HCT116 (cell line): ENCODE results near the gene LRP2BP. TPM values are rescaled to one million over a fixed set of nuclear protein-coding genes. Genes with fewer than 3 reads are reported as not detected.

Experiments
- ATAC-seq: fragments of 200-7000 bp; cut with Tn5 transposase; 2 replicates; pipeline ENCODE4 v1.9.1; 2020; ENCODE audit warnings: mild to moderate bottlenecking, moderate library complexity
- BruUV-seq: library from RNA; stranded (reverse); fragments of 400-500 nt; replicated peaks from 2 replicates; lab custom pipeline; 2021; lab: Mats Ljungman, UMichigan
- CTCF ChIA-PET: fragments of 300-600 bp; sonication (Branson Sonifier 250); formaldehyde crosslinking; loops from one replicate; lab custom pipeline; 2021; ENCODE audit warnings: antibody characterized with exemption; lab: Charles Lee
- POLR2A ChIA-PET: fragments of 300-600, 350-600 bp; sonication (Branson Sonifier 250); formaldehyde crosslinking; loops from one replicate; lab custom pipeline; 2021; ENCODE audit warnings: antibody characterized with exemption; lab: Charles Lee
- RAD21 ChIA-PET, 2 experiments: fragments of 300-600 bp; sonication (Branson Sonifier 250); formaldehyde crosslinking; loops; one replicate each; lab custom pipeline; 2023; ENCODE audit warnings: low total read pairs in 2 of 2; ENCODE audit not compliant: uncharacterized antibody in 2 of 2, unreplicated experiment in 2 of 2, low non-redundant PET in 1 of 2; lab: Charles Lee
- DNase-seq: peaks from one replicate; pipeline ENCODE4 v3.0.0-alpha.2; 2010; ENCODE audit warnings: low read depth, low spot score
- H2AFZ ChIP-seq: fragments of 200-600 bp; shearing (Covaris generic), sonication (generic); 2 replicates; pipeline ENCODE4 v1.6.1; 2017; ENCODE audit warnings: low read depth, mixed run types, mixed read lengths, antibody characterized with exemption, low read length; ENCODE audit not compliant: poor library complexity, severe bottlenecking
- H3K27ac ChIP-seq: 2 replicates; pipeline ENCODE4 v1.5.1; 2012; ENCODE audit warnings: low read depth, low read length
- H3K27me3 ChIP-seq: fragments of 200-600 bp; sonication (generic); 2 replicates; pipeline ENCODE4 v1.6.1; 2016; ENCODE audit warnings: mixed run types, low read length, mixed read lengths; ENCODE audit not compliant: insufficient read depth
- H3K36me3 ChIP-seq, 2 experiments: fragments of 200-500 bp in 1 of 2; fragments of 200-600 bp in 1 of 2; sonication (Bioruptor generic) in 1 of 2; sonication (generic) in 1 of 2; 2 replicates each; pipeline versions ENCODE4 v1.5.1 to v1.6.1; 2014 to 2016; ENCODE audit warnings: low read length in 2 of 2, inconsistent platforms in 1 of 2, mixed read lengths in 1 of 2, mixed run types in 1 of 2; ENCODE audit not compliant: insufficient read depth in 2 of 2, control insufficient read depth in 1 of 2
- H3K4me1 ChIP-seq, 2 experiments: fragments of 200-600 bp in 1 of 2; sonication (generic) in 1 of 2; 2 replicates each; pipeline versions ENCODE4 v1.5.1 to v1.6.1; 2012 to 2017; ENCODE audit warnings: low read length in 2 of 2, inconsistent platforms in 1 of 2, mild to moderate bottlenecking in 1 of 2, mixed read lengths in 1 of 2, mixed run types in 1 of 2, moderate library complexity in 1 of 2; ENCODE audit not compliant: insufficient read depth in 2 of 2, control insufficient read depth in 1 of 2
- H3K4me2 ChIP-seq: fragments of 200-600 bp; sonication (generic); 2 replicates; pipeline ENCODE4 v1.6.1; 2017; ENCODE audit warnings: mixed run types, low read length, mixed read lengths
- H3K4me3 ChIP-seq, 2 experiments: fragments of 200-600 bp in 1 of 2; sonication (generic) in 1 of 2; replicated peaks in 1 of 2; 2 replicates each; pipeline ENCODE4 v1.5.1; 2011 to 2016; ENCODE audit warnings: low read length in 2 of 2, control low read depth in 1 of 2, low read depth in 1 of 2, mild to moderate bottlenecking in 1 of 2, mixed read lengths in 1 of 2, mixed run types in 1 of 2
- H3K79me2 ChIP-seq: fragments of 200-600 bp; sonication (generic); 2 replicates; pipeline ENCODE4 v1.6.1; 2017; ENCODE audit warnings: mild to moderate bottlenecking, mixed run types, low read length, moderate library complexity, mixed read lengths; ENCODE audit not compliant: insufficient read depth
- H3K9ac ChIP-seq: fragments of 200-600 bp; sonication (generic); 2 replicates; pipeline ENCODE4 v1.6.1; 2016; ENCODE audit warnings: low read length, mixed read lengths
- H3K9me2 ChIP-seq: fragments of 200-600 bp; sonication (generic), shearing (Covaris generic); 2 replicates; pipeline ENCODE4 v1.6.1; 2017; ENCODE audit warnings: mixed run types, mild to moderate bottlenecking, moderate library complexity; ENCODE audit not compliant: insufficient read depth
- H3K9me3 ChIP-seq, 2 experiments: fragments of 200-500 bp in 1 of 2; fragments of 200-600 bp in 1 of 2; sonication (Bioruptor generic) in 1 of 2; sonication (generic) in 1 of 2; 2 replicates each; pipeline ENCODE4 v1.6.1; 2014 to 2017; ENCODE audit warnings: low read length in 2 of 2, mixed read lengths in 2 of 2, inconsistent platforms in 1 of 2, low read depth in 1 of 2, mild to moderate bottlenecking in 1 of 2, mixed run types in 1 of 2, moderate library complexity in 1 of 2; ENCODE audit not compliant: control insufficient read depth in 1 of 2, insufficient read depth in 1 of 2
- H4K20me1 ChIP-seq: fragments of 200-600 bp; sonication (generic), shearing (Covaris generic); 2 replicates; pipeline ENCODE4 v1.6.1; 2017; ENCODE audit warnings: mixed run types, mild to moderate bottlenecking, moderate library complexity; ENCODE audit not compliant: insufficient read depth
- CBX3 ChIP-seq: IDR thresholded peaks from 2 replicates; pipeline ENCODE4 v1.6.1; 2012; ENCODE audit warnings: low read depth
- EZH2phosphoT487 ChIP-seq: fragments of 200-600 bp; IDR thresholded peaks from 2 replicates; pipeline ENCODE4 v1.6.1; 2018; ENCODE audit warnings: antibody characterized with exemption, borderline replicate concordance
- FOSL1 ChIP-seq: IDR thresholded peaks from 2 replicates; pipeline ENCODE4 v1.6.1; 2012; ENCODE audit warnings: low read depth
- POLR2AphosphoS5 ChIP-seq: IDR thresholded peaks from 2 replicates; pipeline ENCODE4 v1.6.1; 2011; ENCODE audit warnings: mild to moderate bottlenecking, low read depth, low read length, moderate library complexity
- SIN3A ChIP-seq: IDR thresholded peaks from 2 replicates; pipeline ENCODE4 v1.6.1; 2012; ENCODE audit warnings: low read depth
- intact Hi-C: fragments of 100-400 bp; cut with micrococcal nuclease; formaldehyde crosslinking; loops from 2 replicates; pipeline ENCODE4 v1.10.0; 2022
- total RNA-seq: library from RNA; stranded (reverse); gene quantifications from one replicate; pipeline ENCODE4 v1.2.1, GENCODE V29; 2021; ENCODE audit not compliant: unreplicated experiment
- TF ChIP-seq, protein P1 (sequence below), 3 experiments: fragments of 200-600 bp in 1 of 3; sonication (generic) in 1 of 3; IDR thresholded peaks in 2 of 3; conservative IDR thresholded peaks in 1 of 3; 2 replicates each; pipeline ENCODE4 v1.5.1; 2012 to 2017; ENCODE audit warnings: low read depth in 2 of 3, low read length in 2 of 3, antibody characterized with exemption in 1 of 3, borderline replicate concordance in 1 of 3, control low read depth in 1 of 3, mild to moderate bottlenecking in 1 of 3, mixed read lengths in 1 of 3, mixed run types in 1 of 3, moderate library complexity in 1 of 3; ENCODE audit not compliant: insufficient read depth in 1 of 3
- TF ChIP-seq, protein P2 (sequence below): IDR thresholded peaks from 2 replicates; pipeline ENCODE4 v1.6.1; 2012; ENCODE audit warnings: low read depth
- TF ChIP-seq, protein P3 (sequence below): IDR thresholded peaks from 2 replicates; pipeline ENCODE4 v1.6.1; 2012

The LRP2BP gene
- total RNA-seq, 1 experiment from 2014 or later, result 2.9 TPM

DNA sequence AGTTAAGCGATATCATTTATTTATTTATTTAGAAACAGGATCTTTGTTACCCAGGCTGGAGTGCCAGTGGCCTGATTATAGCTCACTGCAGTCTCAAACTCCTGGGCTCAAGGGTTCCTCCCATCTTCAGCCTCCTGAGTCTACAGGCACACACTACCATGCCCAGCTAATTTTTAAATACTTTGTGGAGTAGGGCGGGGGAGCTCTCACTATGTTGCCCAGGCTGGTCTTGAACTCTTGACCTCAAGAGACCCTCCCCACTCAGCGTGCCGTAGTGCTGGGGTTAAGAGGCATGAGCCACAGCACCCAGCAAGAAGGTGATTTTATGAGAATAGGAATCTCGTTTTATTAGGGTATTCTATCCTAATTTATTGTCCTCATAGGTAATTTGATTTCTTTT is 33.9 kb upstream of the LRP2BP start:
- CTCF ChIA-PET, result no interaction called here

More for the DNA sequence above, 33.9 kb upstream of the LRP2BP start:
- H3K4me2 ChIP-seq, result no peak overlapping the region
- H3K4me1 ChIP-seq, result peaks cover 3 to 15% of the 10 kb centered on the region in 2 experiments; a peak in 3 of 4 replicates
- BruUV-seq, result no TSS peak
- no peak overlapping the region for H2AFZ ChIP-seq
- no peaks in the 10 kb centered on the region for H3K9me2 ChIP-seq
- intact Hi-C loops, result no loop called here
- H3K4me3 ChIP-seq, result no peak overlapping the region
- H3K9me3 ChIP-seq, result no peaks in the 10 kb centered on the region
- ChIA-PET RAD21 (no interaction called here), POLR2A (no interaction called here)
- ATAC-seq (no peak), DNase-seq (no peak)
- H3K27me3 ChIP-seq, result no peaks in the 10 kb centered on the region
- H3K36me3 ChIP-seq, result no peaks in the 10 kb centered on the region
- no peak for TF ChIP-seq FOSL1
- TF ChIP-seq, protein P1, sequence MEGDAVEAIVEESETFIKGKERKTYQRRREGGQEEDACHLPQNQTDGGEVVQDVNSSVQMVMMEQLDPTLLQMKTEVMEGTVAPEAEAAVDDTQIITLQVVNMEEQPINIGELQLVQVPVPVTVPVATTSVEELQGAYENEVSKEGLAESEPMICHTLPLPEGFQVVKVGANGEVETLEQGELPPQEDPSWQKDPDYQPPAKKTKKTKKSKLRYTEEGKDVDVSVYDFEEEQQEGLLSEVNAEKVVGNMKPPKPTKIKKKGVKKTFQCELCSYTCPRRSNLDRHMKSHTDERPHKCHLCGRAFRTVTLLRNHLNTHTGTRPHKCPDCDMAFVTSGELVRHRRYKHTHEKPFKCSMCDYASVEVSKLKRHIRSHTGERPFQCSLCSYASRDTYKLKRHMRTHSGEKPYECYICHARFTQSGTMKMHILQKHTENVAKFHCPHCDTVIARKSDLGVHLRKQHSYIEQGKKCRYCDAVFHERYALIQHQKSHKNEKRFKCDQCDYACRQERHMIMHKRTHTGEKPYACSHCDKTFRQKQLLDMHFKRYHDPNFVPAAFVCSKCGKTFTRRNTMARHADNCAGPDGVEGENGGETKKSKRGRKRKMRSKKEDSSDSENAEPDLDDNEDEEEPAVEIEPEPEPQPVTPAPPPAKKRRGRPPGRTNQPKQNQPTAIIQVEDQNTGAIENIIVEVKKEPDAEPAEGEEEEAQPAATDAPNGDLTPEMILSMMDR (IDR thresholded peaks at IDR 0.05 in 2 of 3, conservative IDR thresholded peaks at IDR 0.05 in 1 of 3; ENCODE audit: borderline replicate concordance in 1 of 3, insufficient read depth in 1 of 3, low read depth in 2 of 3, low read length in 2 of 3), result no peak
- TF ChIP-seq, protein P2, sequence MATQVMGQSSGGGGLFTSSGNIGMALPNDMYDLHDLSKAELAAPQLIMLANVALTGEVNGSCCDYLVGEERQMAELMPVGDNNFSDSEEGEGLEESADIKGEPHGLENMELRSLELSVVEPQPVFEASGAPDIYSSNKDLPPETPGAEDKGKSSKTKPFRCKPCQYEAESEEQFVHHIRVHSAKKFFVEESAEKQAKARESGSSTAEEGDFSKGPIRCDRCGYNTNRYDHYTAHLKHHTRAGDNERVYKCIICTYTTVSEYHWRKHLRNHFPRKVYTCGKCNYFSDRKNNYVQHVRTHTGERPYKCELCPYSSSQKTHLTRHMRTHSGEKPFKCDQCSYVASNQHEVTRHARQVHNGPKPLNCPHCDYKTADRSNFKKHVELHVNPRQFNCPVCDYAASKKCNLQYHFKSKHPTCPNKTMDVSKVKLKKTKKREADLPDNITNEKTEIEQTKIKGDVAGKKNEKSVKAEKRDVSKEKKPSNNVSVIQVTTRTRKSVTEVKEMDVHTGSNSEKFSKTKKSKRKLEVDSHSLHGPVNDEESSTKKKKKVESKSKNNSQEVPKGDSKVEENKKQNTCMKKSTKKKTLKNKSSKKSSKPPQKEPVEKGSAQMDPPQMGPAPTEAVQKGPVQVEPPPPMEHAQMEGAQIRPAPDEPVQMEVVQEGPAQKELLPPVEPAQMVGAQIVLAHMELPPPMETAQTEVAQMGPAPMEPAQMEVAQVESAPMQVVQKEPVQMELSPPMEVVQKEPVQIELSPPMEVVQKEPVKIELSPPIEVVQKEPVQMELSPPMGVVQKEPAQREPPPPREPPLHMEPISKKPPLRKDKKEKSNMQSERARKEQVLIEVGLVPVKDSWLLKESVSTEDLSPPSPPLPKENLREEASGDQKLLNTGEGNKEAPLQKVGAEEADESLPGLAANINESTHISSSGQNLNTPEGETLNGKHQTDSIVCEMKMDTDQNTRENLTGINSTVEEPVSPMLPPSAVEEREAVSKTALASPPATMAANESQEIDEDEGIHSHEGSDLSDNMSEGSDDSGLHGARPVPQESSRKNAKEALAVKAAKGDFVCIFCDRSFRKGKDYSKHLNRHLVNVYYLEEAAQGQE, result no peak
- TF ChIP-seq POLR2AphosphoS5, result no peak
- TF ChIP-seq CBX3, result no peak
- TF ChIP-seq, protein P3, sequence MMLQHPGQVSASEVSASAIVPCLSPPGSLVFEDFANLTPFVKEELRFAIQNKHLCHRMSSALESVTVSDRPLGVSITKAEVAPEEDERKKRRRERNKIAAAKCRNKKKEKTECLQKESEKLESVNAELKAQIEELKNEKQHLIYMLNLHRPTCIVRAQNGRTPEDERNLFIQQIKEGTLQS, result no peak
- no peak for TF ChIP-seq SIN3A
- no peak for TF ChIP-seq EZH2phosphoT487
- H3K27ac ChIP-seq, result no peak overlapping the region
- H4K20me1 ChIP-seq, result no peaks in the 10 kb centered on the region
- no peak overlapping the region for H3K9ac ChIP-seq
- H3K79me2 ChIP-seq, result 0 out of 2 replicates have a peak, but pooled peaks cover 4% of the 10 kb centered on the region
